Loucy (cell line): ENCODE measurements around the gene PGLYRP3.

Source experiments
- H2AFZ ChIP-seq: fragments of 200-600 bp; sonication (generic); 2 replicates; pipeline ENCODE4 v1.6.0; 2016; ENCODE audit warnings: antibody characterized with exemption, mild to moderate bottlenecking, low read length, moderate library complexity
- H3F3A ChIP-seq: fragments of 200-600 bp; 2 replicates; pipeline ENCODE4 v1.6.0; 2016; ENCODE audit warnings: antibody characterized with exemption, low read depth, mild to moderate bottlenecking
- H3K27me3 ChIP-seq: fragments of 200-600 bp; sonication (generic); 2 replicates; pipeline ENCODE4 v1.6.1; 2014; ENCODE audit warnings: low read length, mild to moderate bottlenecking; ENCODE audit not compliant: insufficient read depth, poor library complexity, severe bottlenecking
- H3K36me3 ChIP-seq: fragments of 200-600 bp; sonication (generic); 2 replicates; pipeline ENCODE4 v1.6.1; 2016; ENCODE audit warnings: low read length; ENCODE audit not compliant: insufficient read depth
- H3K4me1 ChIP-seq: fragments of 200-600 bp; sonication (generic); 2 replicates; pipeline ENCODE4 v1.5.1; 2014; ENCODE audit warnings: low read length, mild to moderate bottlenecking; ENCODE audit not compliant: insufficient read depth, poor library complexity, severe bottlenecking
- H3K4me2 ChIP-seq: fragments of 200-600 bp; sonication (generic); 2 replicates; pipeline ENCODE4 v1.6.0; 2014; ENCODE audit warnings: antibody characterized with exemption, low read length, low read depth, mild to moderate bottlenecking; ENCODE audit not compliant: poor library complexity, severe bottlenecking
- H3K4me3 ChIP-seq: fragments of 200-600 bp; sonication (generic); 2 replicates; pipeline ENCODE4 v1.5.1; 2014; ENCODE audit warnings: low read length, mild to moderate bottlenecking, mixed read lengths; ENCODE audit not compliant: poor library complexity, severe bottlenecking
- H3K79me2 ChIP-seq: fragments of 200-600 bp; sonication (generic); 2 replicates; pipeline ENCODE4 v1.6.1; 2014; ENCODE audit warnings: low read length; ENCODE audit not compliant: insufficient read depth
- H3K9ac ChIP-seq: fragments of 200-600 bp; sonication (generic); 2 replicates; pipeline ENCODE4 v1.6.0; 2014; ENCODE audit warnings: mild to moderate bottlenecking, low read depth, low read length, moderate library complexity; ENCODE audit not compliant: poor library complexity, severe bottlenecking
- H3K9me2 ChIP-seq: fragments of 200-600 bp; sonication (generic); replicated peaks from 2 replicates; pipeline ENCODE4 v1.6.1; 2016; ENCODE audit warnings: low read depth, low read length, mixed read lengths
- H3K9me3 ChIP-seq: fragments of 200-600 bp; sonication (generic); 2 replicates; pipeline ENCODE4 v1.6.1; 2014; ENCODE audit warnings: mild to moderate bottlenecking, antibody characterized with exemption, low read length, low read depth; ENCODE audit not compliant: insufficient read depth
- H4K20me1 ChIP-seq: fragments of 200-600 bp; sonication (generic); 2 replicates; pipeline ENCODE4 v1.6.0; 2014; ENCODE audit warnings: antibody characterized with exemption, low read length, mild to moderate bottlenecking; ENCODE audit not compliant: insufficient read depth, poor library complexity, severe bottlenecking
- CTCF ChIP-seq: fragments of 200-600 bp; sonication (generic); conservative IDR thresholded peaks from 2 replicates; pipeline ENCODE4 v1.5.1; 2014; ENCODE audit warnings: mild to moderate bottlenecking, antibody characterized with exemption, low read length
- EZH2phosphoT487 ChIP-seq: fragments of 200-600 bp; IDR thresholded peaks from 2 replicates; pipeline ENCODE4 v1.6.1; 2018; ENCODE audit warnings: antibody characterized with exemption, mild to moderate bottlenecking, moderate library complexity, borderline replicate concordance

PGLYRP3 gene

GRCh38 chr1:153360592-153361479, 48.1 kb upstream of the PGLYRP3 start:
- H3K4me3 ChIP-seq = no peak overlapping the region

GRCh38 chr1:153360190-153360589, 47.4 kb upstream of the PGLYRP3 start:
- Histone ChIP-seq H3F3A (no peaks in the 10 kb centered on the region), H3K4me3 (no peak overlapping the region), H3K9me3 (no peaks in the 10 kb centered on the region), H3K9me2 (no peaks in the 10 kb centered on the region), H3K27me3 (no peaks in the 10 kb centered on the region), H4K20me1 (no peaks in the 10 kb centered on the region), H3K4me1 (no peaks in the 10 kb centered on the region), H3K79me2 (no peaks in the 10 kb centered on the region), H3K4me2 (no peak overlapping the region), H3K36me3 (no peaks in the 10 kb centered on the region), H2AFZ (no peak overlapping the region), H3K9ac (no peak overlapping the region)
- TF ChIP-seq EZH2phosphoT487 (no peak), CTCF (no peak)

More at GRCh38 chr1:153360592-153361479, 48.1 kb upstream of the PGLYRP3 start:
- H2AFZ ChIP-seq = no peak overlapping the region
- H3K9ac ChIP-seq = no peak overlapping the region
- H3K9me3 ChIP-seq = no peaks in the 10 kb centered on the region
- H4K20me1 ChIP-seq = no peaks in the 10 kb centered on the region
- no peaks in the 10 kb centered on the region for H3K36me3 ChIP-seq
- H3K27me3 ChIP-seq = no peaks in the 10 kb centered on the region
- TF ChIP-seq CTCF = no peak
- TF ChIP-seq EZH2phosphoT487 = no peak
- no peaks in the 10 kb centered on the region for H3K4me1 ChIP-seq
- H3F3A ChIP-seq = no peaks in the 10 kb centered on the region
- no peaks in the 10 kb centered on the region for H3K79me2 ChIP-seq
- no peaks in the 10 kb centered on the region for H3K9me2 ChIP-seq
- no peak overlapping the region for H3K4me2 ChIP-seq

GRCh38 chr1:153359241-153359640, 46.5 kb upstream of the PGLYRP3 start:
- Histone ChIP-seq H3K9me3 (no peaks in the 10 kb centered on the region), H4K20me1 (no peaks in the 10 kb centered on the region), H3K9me2 (no peaks in the 10 kb centered on the region), H3K36me3 (no peaks in the 10 kb centered on the region), H2AFZ (no peak overlapping the region), H3K4me1 (no peaks in the 10 kb centered on the region), H3K4me3 (no peak overlapping the region), H3K79me2 (no peaks in the 10 kb centered on the region), H3K9ac (no peak overlapping the region), H3F3A (no peaks in the 10 kb centered on the region), H3K27me3 (no peaks in the 10 kb centered on the region), H3K4me2 (no peak overlapping the region)
- no peak for TF ChIP-seq CTCF
- TF ChIP-seq EZH2phosphoT487 = no peak
